HepG2 (cell line): ENCODE results near the gene FAAP100. TPM values are rescaled to one million over a fixed set of nuclear protein-coding genes. Genes with fewer than 3 reads are reported as not detected.

ENCODE experiments used
- BRCA1 ChIP-seq: sonication (generic); formaldehyde crosslinking; IDR thresholded peaks from 2 replicates; pipeline ENCODE4 v1.4.0; 2020; ENCODE audit warnings: missing genetic modification reagents
- HOXD1 ChIP-seq: sonication (generic); formaldehyde crosslinking; IDR thresholded peaks from 2 replicates; pipeline ENCODE4 v1.5.0; 2020; ENCODE audit warnings: missing genetic modification reagents
- MBNL3 ChIP-seq: fragments of 250-450 bp; sonication (Bioruptor Pico); conservative IDR thresholded peaks from 2 replicates; pipeline ENCODE4 v1.8.0; 2022; ENCODE audit warnings: mild to moderate bottlenecking, inconsistent platforms
- NFIC ChIP-seq: IDR thresholded peaks from 2 replicates; pipeline ENCODE4 v1.6.1; 2012; ENCODE audit warnings: mild to moderate bottlenecking, low read length, inconsistent platforms
- RORA ChIP-seq: sonication (generic); formaldehyde crosslinking; IDR thresholded peaks from 2 replicates; pipeline ENCODE4 v1.5.0; 2020; ENCODE audit warnings: mild to moderate bottlenecking, missing genetic modification reagents, moderate library complexity
- SALL2 ChIP-seq: sonication (generic); formaldehyde crosslinking; IDR thresholded peaks from 2 replicates; pipeline ENCODE4 v1.8.1; 2023; ENCODE audit warnings: mild to moderate bottlenecking, missing genetic modification reagents, inconsistent platforms
- WIZ ChIP-seq: sonication (generic); formaldehyde crosslinking; IDR thresholded peaks from 2 replicates; pipeline ENCODE4 v1.5.1; 2020; ENCODE audit warnings: mild to moderate bottlenecking, missing genetic modification reagents
- ZC3H4 ChIP-seq: sonication (generic); formaldehyde crosslinking; IDR thresholded peaks from 2 replicates; pipeline ENCODE4 v1.4.0; 2020; ENCODE audit warnings: missing genetic modification reagents, borderline replicate concordance
- ZNF652 ChIP-seq: IDR thresholded peaks from 2 replicates; pipeline ENCODE4 v1.6.1; 2016; ENCODE audit warnings: low read depth, borderline replicate concordance
- ZSCAN31 ChIP-seq: sonication (generic); formaldehyde crosslinking; IDR thresholded peaks from 2 replicates; pipeline ENCODE4 v1.5.0; 2020; ENCODE audit warnings: low read depth, mild to moderate bottlenecking, missing genetic modification reagents
- polyA plus RNA-seq, 8 experiments: library from polyadenylated mRNA; depleted of rRNA in 3 of 8; stranded (reverse) in 7 of 8; unstranded in 1 of 8; fragments of >200 nt; fragmentation: Illumina TruSeq in 4 of 8; extraction: Trizol in 4 of 8; gene quantifications; 2 replicates each; pipeline versions ENCODE4 v1.2.1 to v1.2.3, GENCODE V29; 2011 to 2016; ENCODE audit warnings: low read depth in 4 of 8, missing spikeins in 1 of 8, mixed read lengths in 1 of 8; ENCODE audit not compliant: insufficient read depth in 1 of 8
- total RNA-seq, 5 experiments: library from RNA; depleted of rRNA; stranded (reverse); fragments of >200 nt; fragmentation: Illumina TruSeq; extraction: Trizol; gene quantifications; 2 replicates each; pipeline ENCODE4 v1.2.3, GENCODE V29; 2016; ENCODE audit warnings: low read depth in 1 of 5
- TF ChIP-seq, protein P1 (sequence below): sonication (generic); formaldehyde crosslinking; conservative IDR thresholded peaks from 2 replicates; pipeline ENCODE4 v1.5.0; 2020; ENCODE audit warnings: missing genetic modification reagents
- TF ChIP-seq, protein P2 (sequence below): IDR thresholded peaks from 2 replicates; pipeline ENCODE4 v1.6.1; 2016; ENCODE audit warnings: low read depth
- TF ChIP-seq, protein P3 (sequence below): sonication (generic); formaldehyde crosslinking; conservative IDR thresholded peaks from 2 replicates; pipeline ENCODE4 v1.8.0; 2022; ENCODE audit warnings: missing genetic modification reagents
- TF ChIP-seq, protein P4 (sequence below): sonication (generic); formaldehyde crosslinking; IDR thresholded peaks from 2 replicates; pipeline ENCODE4 v1.4.0; 2020; ENCODE audit warnings: mild to moderate bottlenecking, missing genetic modification reagents
- TF ChIP-seq, protein P5 (sequence below): sonication (generic); formaldehyde crosslinking; IDR thresholded peaks from 2 replicates; pipeline ENCODE4 v1.4.0; 2020; ENCODE audit warnings: missing genetic modification reagents, borderline replicate concordance

FAAP100 gene
- total and polyA plus RNA-seq, 2 of the 13 experiments (the other 11 are each of a cell fraction or from before 2014, with no cell fraction given) = 7.6 to 20.8 TPM

DNA sequence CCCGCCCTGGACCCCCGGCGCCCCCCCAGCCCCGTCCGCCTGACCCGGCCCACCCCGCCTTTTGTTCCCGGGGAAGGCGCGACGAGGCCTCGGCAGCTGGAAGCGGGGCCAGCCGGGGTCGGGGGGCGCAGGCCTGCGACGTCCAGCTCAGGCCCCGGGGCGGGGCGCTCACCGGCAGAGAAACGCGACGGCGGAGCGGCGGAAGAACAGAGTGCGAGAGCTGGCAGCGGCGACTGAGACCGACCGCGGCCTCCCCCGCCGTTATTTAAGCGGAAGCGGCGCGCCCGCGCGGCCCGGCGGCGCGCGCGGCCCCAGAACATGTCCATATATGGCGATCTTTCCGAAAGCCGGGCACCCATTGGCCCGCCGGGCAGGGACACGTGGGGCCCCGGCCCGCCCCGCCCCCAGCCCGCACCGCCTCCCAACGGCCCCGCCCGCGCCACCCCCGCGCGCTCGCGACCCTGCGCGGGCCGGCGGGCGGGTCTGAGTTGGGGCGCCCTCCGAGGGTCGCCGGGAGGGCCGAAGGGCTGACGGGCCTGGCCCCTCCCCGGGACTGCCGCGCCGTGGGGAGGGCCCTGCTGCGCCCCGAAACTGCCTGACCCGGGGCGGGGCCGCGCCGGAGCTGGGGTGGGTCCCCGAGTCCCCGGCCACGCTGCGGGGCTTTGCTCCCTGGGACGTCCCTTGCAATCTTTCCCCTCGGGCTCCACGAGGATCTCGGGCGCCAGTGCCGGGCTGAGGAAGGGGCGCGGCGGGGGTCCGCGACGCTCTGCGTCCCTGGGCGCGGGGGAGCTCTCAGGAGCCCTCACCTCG, 39.4 kb downstream of the FAAP100 start, which contains the start of gene ACTG1 (continued):
- TF ChIP-seq, protein P1, sequence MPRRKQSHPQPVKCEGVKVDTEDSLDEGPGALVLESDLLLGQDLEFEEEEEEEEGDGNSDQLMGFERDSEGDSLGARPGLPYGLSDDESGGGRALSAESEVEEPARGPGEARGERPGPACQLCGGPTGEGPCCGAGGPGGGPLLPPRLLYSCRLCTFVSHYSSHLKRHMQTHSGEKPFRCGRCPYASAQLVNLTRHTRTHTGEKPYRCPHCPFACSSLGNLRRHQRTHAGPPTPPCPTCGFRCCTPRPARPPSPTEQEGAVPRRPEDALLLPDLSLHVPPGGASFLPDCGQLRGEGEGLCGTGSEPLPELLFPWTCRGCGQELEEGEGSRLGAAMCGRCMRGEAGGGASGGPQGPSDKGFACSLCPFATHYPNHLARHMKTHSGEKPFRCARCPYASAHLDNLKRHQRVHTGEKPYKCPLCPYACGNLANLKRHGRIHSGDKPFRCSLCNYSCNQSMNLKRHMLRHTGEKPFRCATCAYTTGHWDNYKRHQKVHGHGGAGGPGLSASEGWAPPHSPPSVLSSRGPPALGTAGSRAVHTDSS = no peak
- TF ChIP-seq NFIC (no peak), MBNL3 (CRISPR knock-in tag) (0 out of 2 replicates have a peak, but pooled peaks have one; percentile 79), ZC3H4 (CRISPR knock-in tag) (no peak), ZNF652 (CRISPR knock-in tag) (no peak), ZSCAN31 (CRISPR knock-in tag) (peak; percentile 85), HOXD1 (CRISPR knock-in tag) (peak; percentile 85; the same call in 1 of the 2 replicates), BRCA1 (0 out of 2 replicates have a peak, but pooled peaks have one; percentile 56), WIZ (CRISPR knock-in tag) (no peak; the same call in 1 of the 2 replicates), RORA (CRISPR knock-in tag) (no peak), SALL2 (no peak; the same call in 1 of the 2 replicates)
- TF ChIP-seq, protein P2, sequence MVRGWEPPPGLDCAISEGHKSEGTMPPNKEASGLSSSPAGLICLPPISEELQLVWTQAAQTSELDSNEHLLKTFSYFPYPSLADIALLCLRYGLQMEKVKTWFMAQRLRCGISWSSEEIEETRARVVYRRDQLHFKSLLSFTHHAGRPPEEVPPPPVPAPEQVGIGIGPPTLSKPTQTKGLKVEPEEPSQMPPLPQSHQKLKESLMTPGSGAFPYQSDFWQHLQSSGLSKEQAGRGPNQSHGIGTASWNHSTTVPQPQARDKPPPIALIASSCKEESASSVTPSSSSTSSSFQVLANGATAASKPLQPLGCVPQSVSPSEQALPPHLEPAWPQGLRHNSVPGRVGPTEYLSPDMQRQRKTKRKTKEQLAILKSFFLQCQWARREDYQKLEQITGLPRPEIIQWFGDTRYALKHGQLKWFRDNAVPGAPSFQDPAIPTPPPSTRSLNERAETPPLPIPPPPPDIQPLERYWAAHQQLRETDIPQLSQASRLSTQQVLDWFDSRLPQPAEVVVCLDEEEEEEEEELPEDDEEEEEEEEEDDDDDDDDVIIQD = no peak
- TF ChIP-seq, protein P3, sequence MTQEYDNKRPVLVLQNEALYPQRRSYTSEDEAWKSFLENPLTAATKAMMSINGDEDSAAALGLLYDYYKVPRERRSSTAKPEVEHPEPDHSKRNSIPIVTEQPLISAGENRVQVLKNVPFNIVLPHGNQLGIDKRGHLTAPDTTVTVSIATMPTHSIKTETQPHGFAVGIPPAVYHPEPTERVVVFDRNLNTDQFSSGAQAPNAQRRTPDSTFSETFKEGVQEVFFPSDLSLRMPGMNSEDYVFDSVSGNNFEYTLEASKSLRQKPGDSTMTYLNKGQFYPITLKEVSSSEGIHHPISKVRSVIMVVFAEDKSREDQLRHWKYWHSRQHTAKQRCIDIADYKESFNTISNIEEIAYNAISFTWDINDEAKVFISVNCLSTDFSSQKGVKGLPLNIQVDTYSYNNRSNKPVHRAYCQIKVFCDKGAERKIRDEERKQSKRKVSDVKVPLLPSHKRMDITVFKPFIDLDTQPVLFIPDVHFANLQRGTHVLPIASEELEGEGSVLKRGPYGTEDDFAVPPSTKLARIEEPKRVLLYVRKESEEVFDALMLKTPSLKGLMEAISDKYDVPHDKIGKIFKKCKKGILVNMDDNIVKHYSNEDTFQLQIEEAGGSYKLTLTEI (CRISPR knock-in tag) = no peak
- TF ChIP-seq, protein P4, sequence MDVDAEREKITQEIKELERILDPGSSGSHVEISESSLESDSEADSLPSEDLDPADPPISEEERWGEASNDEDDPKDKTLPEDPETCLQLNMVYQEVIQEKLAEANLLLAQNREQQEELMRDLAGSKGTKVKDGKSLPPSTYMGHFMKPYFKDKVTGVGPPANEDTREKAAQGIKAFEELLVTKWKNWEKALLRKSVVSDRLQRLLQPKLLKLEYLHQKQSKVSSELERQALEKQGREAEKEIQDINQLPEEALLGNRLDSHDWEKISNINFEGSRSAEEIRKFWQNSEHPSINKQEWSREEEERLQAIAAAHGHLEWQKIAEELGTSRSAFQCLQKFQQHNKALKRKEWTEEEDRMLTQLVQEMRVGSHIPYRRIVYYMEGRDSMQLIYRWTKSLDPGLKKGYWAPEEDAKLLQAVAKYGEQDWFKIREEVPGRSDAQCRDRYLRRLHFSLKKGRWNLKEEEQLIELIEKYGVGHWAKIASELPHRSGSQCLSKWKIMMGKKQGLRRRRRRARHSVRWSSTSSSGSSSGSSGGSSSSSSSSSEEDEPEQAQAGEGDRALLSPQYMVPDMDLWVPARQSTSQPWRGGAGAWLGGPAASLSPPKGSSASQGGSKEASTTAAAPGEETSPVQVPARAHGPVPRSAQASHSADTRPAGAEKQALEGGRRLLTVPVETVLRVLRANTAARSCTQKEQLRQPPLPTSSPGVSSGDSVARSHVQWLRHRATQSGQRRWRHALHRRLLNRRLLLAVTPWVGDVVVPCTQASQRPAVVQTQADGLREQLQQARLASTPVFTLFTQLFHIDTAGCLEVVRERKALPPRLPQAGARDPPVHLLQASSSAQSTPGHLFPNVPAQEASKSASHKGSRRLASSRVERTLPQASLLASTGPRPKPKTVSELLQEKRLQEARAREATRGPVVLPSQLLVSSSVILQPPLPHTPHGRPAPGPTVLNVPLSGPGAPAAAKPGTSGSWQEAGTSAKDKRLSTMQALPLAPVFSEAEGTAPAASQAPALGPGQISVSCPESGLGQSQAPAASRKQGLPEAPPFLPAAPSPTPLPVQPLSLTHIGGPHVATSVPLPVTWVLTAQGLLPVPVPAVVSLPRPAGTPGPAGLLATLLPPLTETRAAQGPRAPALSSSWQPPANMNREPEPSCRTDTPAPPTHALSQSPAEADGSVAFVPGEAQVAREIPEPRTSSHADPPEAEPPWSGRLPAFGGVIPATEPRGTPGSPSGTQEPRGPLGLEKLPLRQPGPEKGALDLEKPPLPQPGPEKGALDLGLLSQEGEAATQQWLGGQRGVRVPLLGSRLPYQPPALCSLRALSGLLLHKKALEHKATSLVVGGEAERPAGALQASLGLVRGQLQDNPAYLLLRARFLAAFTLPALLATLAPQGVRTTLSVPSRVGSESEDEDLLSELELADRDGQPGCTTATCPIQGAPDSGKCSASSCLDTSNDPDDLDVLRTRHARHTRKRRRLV (CRISPR knock-in tag) = 0 out of 2 replicates have a peak, but pooled peaks have one; percentile 7
- TF ChIP-seq, protein P5, sequence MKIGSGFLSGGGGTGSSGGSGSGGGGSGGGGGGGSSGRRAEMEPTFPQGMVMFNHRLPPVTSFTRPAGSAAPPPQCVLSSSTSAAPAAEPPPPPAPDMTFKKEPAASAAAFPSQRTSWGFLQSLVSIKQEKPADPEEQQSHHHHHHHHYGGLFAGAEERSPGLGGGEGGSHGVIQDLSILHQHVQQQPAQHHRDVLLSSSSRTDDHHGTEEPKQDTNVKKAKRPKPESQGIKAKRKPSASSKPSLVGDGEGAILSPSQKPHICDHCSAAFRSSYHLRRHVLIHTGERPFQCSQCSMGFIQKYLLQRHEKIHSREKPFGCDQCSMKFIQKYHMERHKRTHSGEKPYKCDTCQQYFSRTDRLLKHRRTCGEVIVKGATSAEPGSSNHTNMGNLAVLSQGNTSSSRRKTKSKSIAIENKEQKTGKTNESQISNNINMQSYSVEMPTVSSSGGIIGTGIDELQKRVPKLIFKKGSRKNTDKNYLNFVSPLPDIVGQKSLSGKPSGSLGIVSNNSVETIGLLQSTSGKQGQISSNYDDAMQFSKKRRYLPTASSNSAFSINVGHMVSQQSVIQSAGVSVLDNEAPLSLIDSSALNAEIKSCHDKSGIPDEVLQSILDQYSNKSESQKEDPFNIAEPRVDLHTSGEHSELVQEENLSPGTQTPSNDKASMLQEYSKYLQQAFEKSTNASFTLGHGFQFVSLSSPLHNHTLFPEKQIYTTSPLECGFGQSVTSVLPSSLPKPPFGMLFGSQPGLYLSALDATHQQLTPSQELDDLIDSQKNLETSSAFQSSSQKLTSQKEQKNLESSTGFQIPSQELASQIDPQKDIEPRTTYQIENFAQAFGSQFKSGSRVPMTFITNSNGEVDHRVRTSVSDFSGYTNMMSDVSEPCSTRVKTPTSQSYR (CRISPR knock-in tag) = no peak
